SU-DHL-6 (cell line): ENCODE measurements around the gene GMDS.

Experiments used
- H2AFZ ChIP-seq: fragments of 200-600 bp; sonication (generic); 2 replicates; pipeline ENCODE4 v1.6.1; 2014; ENCODE audit warnings: low read depth, mild to moderate bottlenecking, moderate library complexity, mixed read lengths, antibody characterized with exemption, low read length; ENCODE audit not compliant: severe bottlenecking
- H3F3A ChIP-seq: fragments of 200-600 bp; shearing (Covaris generic); 2 replicates; pipeline ENCODE4 v1.6.0; 2016; ENCODE audit warnings: antibody characterized with exemption, mild to moderate bottlenecking; ENCODE audit not compliant: insufficient read depth
- H3K27ac ChIP-seq: fragments of 200-600 bp; sonication (generic); 2 replicates; pipeline ENCODE4 v1.5.1; 2016; ENCODE audit warnings: low read depth, mild to moderate bottlenecking, low read length, moderate library complexity, mixed read lengths
- H3K27me3 ChIP-seq: fragments of 200-600 bp; sonication (generic), shearing (Covaris generic); 2 replicates; pipeline ENCODE4 v1.6.0; 2014; ENCODE audit warnings: mild to moderate bottlenecking, low read length
- H3K36me3 ChIP-seq: fragments of 200-600 bp; sonication (generic); 2 replicates; pipeline ENCODE4 v1.6.1; 2014; ENCODE audit warnings: mild to moderate bottlenecking, low read length, mixed read lengths
- H3K4me2 ChIP-seq: fragments of 300-600, 200-600 bp; shearing (Covaris generic), sonication (generic); 2 replicates; pipeline ENCODE4 v1.6.0; 2014; ENCODE audit warnings: low read length, low read depth, mild to moderate bottlenecking; ENCODE audit not compliant: poor library complexity, severe bottlenecking
- H3K4me3 ChIP-seq: fragments of 200-600 bp; sonication (generic); 2 replicates; pipeline ENCODE4 v1.5.1; 2014; ENCODE audit warnings: antibody characterized with exemption, low read length, mild to moderate bottlenecking, mixed read lengths; ENCODE audit not compliant: insufficient read depth, poor library complexity, severe bottlenecking
- H3K79me2 ChIP-seq: fragments of 200-600 bp; sonication (generic); 2 replicates; pipeline ENCODE4 v1.6.1; 2014; ENCODE audit warnings: mild to moderate bottlenecking, low read length, moderate library complexity; ENCODE audit not compliant: insufficient read depth
- H3K9ac ChIP-seq: fragments of 200-600 bp; sonication (generic); 2 replicates; pipeline ENCODE4 v1.7.0; 2014; ENCODE audit warnings: mild to moderate bottlenecking, low read length
- H3K9me2 ChIP-seq: fragments of 200-600 bp; sonication (generic); replicated peaks from 2 replicates; pipeline ENCODE4 v1.6.1; 2014; ENCODE audit warnings: low read length; ENCODE audit not compliant: insufficient read depth
- H3K9me3 ChIP-seq: fragments of 200-600 bp; sonication (generic); 2 replicates; pipeline ENCODE4 v1.6.1; 2014; ENCODE audit warnings: low read length, mixed read lengths; ENCODE audit not compliant: insufficient read depth
- H4K20me1 ChIP-seq: fragments of 200-600 bp; sonication (generic); 2 replicates; pipeline ENCODE4 v1.6.1; 2014; ENCODE audit warnings: low read depth, mild to moderate bottlenecking, antibody characterized with exemption, low read length, moderate library complexity, mixed read lengths
- EZH2phosphoT487 ChIP-seq: fragments of 200-600 bp; sonication (generic), shearing (Covaris generic); conservative IDR thresholded peaks from 2 replicates; pipeline ENCODE4 v1.6.1; 2018; ENCODE audit warnings: mild to moderate bottlenecking, antibody characterized with exemption, low read length, moderate library complexity, mixed read lengths
- TF ChIP-seq, protein P1 (sequence below): fragments of 200-600 bp; sonication (generic); IDR thresholded peaks from one replicate; pipeline ENCODE4 v1.5.1; 2017; ENCODE audit warnings: antibody characterized with exemption, mild to moderate bottlenecking, low read length, moderate library complexity; ENCODE audit not compliant: insufficient read depth, poor library complexity, severe bottlenecking

Gene GMDS

GRCh38 chr6:2129182-2129621 lies 116.2 kb downstream of the GMDS start:
- H2AFZ ChIP-seq = no peak overlapping the region
- TF ChIP-seq, protein P1, sequence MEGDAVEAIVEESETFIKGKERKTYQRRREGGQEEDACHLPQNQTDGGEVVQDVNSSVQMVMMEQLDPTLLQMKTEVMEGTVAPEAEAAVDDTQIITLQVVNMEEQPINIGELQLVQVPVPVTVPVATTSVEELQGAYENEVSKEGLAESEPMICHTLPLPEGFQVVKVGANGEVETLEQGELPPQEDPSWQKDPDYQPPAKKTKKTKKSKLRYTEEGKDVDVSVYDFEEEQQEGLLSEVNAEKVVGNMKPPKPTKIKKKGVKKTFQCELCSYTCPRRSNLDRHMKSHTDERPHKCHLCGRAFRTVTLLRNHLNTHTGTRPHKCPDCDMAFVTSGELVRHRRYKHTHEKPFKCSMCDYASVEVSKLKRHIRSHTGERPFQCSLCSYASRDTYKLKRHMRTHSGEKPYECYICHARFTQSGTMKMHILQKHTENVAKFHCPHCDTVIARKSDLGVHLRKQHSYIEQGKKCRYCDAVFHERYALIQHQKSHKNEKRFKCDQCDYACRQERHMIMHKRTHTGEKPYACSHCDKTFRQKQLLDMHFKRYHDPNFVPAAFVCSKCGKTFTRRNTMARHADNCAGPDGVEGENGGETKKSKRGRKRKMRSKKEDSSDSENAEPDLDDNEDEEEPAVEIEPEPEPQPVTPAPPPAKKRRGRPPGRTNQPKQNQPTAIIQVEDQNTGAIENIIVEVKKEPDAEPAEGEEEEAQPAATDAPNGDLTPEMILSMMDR = no peak
- TF ChIP-seq EZH2phosphoT487 = no peak

GRCh38 chr6:2127484-2127911 lies 117.9 kb downstream of the GMDS start:
- TF ChIP-seq, protein P1 = no peak
- TF ChIP-seq EZH2phosphoT487 = no peak
- Histone ChIP-seq H3K4me2 (no peak overlapping the region), H3K4me3 (no peak overlapping the region)

More at GRCh38 chr6:2129182-2129621, 116.2 kb downstream of the GMDS start:
- no peaks in the 10 kb centered on the region for H3K27me3 ChIP-seq
- H3K9ac ChIP-seq = no peak overlapping the region
- peaks cover 30% of the 10 kb centered on the region for H4K20me1 ChIP-seq
- no peaks in the 10 kb centered on the region for H3F3A ChIP-seq
- no peaks in the 10 kb centered on the region for H3K36me3 ChIP-seq
- H3K27ac ChIP-seq = no peak overlapping the region
- no peaks in the 10 kb centered on the region for H3K9me2 ChIP-seq
- H3K9me3 ChIP-seq = no peaks in the 10 kb centered on the region
- H3K79me2 ChIP-seq = no peaks in the 10 kb centered on the region
- no peak overlapping the region for H3K4me3 ChIP-seq
- H3K4me2 ChIP-seq = no peak overlapping the region

GRCh38 chr6:2126351-2126750 lies 119.1 kb downstream of the GMDS start:
- Histone ChIP-seq H3K79me2 (no peaks in the 10 kb centered on the region), H3K9ac (no peak overlapping the region), H2AFZ (no peak overlapping the region), H4K20me1 (peaks cover 22% of the 10 kb centered on the region), H3K36me3 (no peaks in the 10 kb centered on the region), H3F3A (no peaks in the 10 kb centered on the region), H3K4me2 (no peak overlapping the region), H3K4me3 (no peak overlapping the region), H3K9me2 (no peaks in the 10 kb centered on the region), H3K9me3 (no peaks in the 10 kb centered on the region), H3K27me3 (no peaks in the 10 kb centered on the region), H3K27ac (no peak overlapping the region)
- TF ChIP-seq, protein P1 = no peak
- TF ChIP-seq EZH2phosphoT487 = no peak

More at GRCh38 chr6:2127484-2127911, 117.9 kb downstream of the GMDS start:
- no peaks in the 10 kb centered on the region for H3F3A ChIP-seq
- no peaks in the 10 kb centered on the region for H3K27me3 ChIP-seq
- H2AFZ ChIP-seq = no peak overlapping the region
- no peaks in the 10 kb centered on the region for H3K79me2 ChIP-seq
- no peaks in the 10 kb centered on the region for H3K36me3 ChIP-seq
- H3K9ac ChIP-seq = no peak overlapping the region
- no peaks in the 10 kb centered on the region for H3K9me2 ChIP-seq
- H3K27ac ChIP-seq = no peak overlapping the region
- peaks cover 25% of the 10 kb centered on the region for H4K20me1 ChIP-seq
- H3K9me3 ChIP-seq = no peaks in the 10 kb centered on the region
